A172 (cell line): ENCODE results near the gene TRIM24. TPM values are rescaled to one million over a fixed set of nuclear protein-coding genes. Genes with fewer than 3 reads are reported as not detected.

Experiments
- DNase-seq: peaks from one replicate; pipeline ENCODE4 v3.0.0-alpha.2; 2015; ENCODE audit warnings: low spot score
- total RNA-seq: library from RNA; depleted of rRNA; stranded (reverse); fragments of >200 nt; shearing (Covaris generic); gene quantifications from 2 replicates; pipeline ENCODE4 v1.2.3, GENCODE V29; 2014; rRNA removed

TRIM24 gene
- total RNA-seq, 1 experiment from 2014 or later = 16.6 TPM

- DNase-seq = no peak
These were observed 165.2 kb downstream of the TRIM24 start for GRCh38 chr7:138625084-138625848.

DNA sequence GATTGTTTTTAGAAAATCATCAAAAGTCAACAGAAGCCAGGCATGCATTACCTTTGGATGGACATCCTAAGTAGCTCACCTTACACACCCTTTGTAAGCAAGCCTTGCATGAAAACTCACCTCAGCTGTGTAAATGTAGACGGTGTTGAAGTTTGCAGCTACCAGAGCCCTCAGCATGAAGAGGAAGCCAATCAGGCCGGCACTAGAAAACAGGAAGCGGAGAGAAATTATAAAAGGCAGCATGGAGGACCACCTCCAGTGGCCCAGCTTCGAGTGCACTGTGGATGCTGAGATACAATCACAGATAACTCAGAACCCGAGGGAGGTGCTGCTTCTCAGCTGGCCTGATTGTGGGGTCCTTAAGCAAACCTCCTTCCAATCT lies 165.8 kb downstream of the TRIM24 start:
- DNase-seq = no peak

- DNase-seq = no peak
These were observed 166.8 kb downstream of the TRIM24 start for GRCh38 chr7:138626846-138627245.

DNA sequence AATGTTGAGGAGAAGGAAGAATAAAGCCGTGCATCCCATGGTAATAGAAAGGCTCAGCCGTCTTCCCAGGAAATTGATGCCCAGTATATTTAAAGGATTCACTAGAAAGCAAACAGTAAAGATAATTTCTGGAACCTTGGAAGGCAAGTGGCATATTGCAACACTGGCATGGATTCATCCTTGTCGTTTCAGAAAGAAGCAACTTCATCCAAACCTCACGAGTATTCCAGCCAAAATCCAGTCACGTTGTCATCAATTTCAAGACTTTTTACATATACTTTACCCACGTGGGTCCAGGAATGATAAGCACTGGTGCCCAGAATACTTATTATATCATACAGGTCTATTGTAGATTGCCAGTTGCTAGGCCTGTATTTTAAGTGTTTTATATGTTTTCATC lies 167.3 kb downstream of the TRIM24 start:
- DNase-seq = no peak

DNA sequence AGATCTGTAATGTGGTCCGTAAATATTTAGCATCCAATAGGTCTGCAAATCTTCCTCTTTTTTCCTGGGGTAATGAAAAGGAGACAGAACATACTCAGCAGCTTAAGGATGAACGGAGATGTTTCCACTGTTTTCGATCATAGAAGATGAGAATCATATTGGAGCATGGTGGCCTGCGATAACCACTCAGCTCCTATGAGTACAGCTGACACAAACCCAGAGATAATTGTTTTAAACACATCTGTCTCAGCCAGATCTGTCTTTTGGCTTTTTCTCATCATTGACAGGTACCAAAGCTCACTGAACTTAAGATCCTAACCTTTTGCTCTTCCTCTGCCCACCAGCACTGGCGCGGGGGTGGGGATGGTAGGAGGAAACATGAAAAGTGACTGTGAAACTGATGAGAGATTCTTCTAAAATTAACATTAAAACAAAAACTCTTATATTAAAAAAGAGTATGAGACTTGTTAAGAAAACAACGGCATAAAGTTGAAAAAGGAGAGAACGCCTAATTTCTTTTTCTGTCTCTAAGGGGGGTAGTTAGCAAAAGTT lies 170.1 kb downstream of the TRIM24 start:
- DNase-seq = no peak

DNA sequence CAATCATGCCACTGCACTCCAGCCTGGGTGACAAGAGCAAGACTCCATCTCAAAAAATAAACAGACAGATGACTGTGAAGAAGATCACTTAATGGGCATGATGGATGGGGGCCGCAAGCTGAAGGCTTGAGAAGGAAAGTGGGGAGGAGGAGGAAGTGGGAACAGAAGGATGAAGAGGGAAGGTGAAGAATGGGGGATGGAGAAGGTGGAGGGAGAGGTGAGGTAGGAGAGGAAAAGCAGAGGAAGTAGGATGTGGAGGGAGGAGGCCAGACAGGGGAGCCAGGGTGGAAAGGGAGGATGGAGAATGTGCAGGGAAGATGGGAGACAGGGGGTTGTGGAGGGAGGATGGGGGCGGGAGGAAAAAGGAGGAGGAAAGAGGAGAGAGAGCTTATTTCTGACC lies 172.3 kb downstream of the TRIM24 start:
- DNase-seq = no peak

- no peak for DNase-seq
These were observed 173.0 kb downstream of the TRIM24 start for GRCh38 chr7:138632826-138633602.

Other genes starting within 250 kb of the TRIM24 start
- gene SVOPL, start 241.1 kb downstream of the TRIM24 start, total RNA-seq = not detected in 2 replicates